Stimulated activated naive CD8-positive, alpha-beta T cell treated with anti-CD3 and anti-CD28 coated beads, Interleukin-15, Interleukin-2, amounts not matched to agents 100 ng/mL and 50 ng/mL, for 24 hours (primary cell): ENCODE measurements around the gene TRIM13.
A peak's percentile ranks its signal among the peaks of the same experiment; 100 is the strongest.
"Not testable (repeated sequence)": the region's sequence is repeated elsewhere in the genome, so short reads cannot be mapped to it uniquely, and the experiment has no call there.

ENCODE experiments used
- H3K27ac Mint-ChIP-seq: one replicate; pipeline ENCODE4 v1.8.0; 2021; ENCODE audit warnings: mild to moderate bottlenecking, mixed read lengths
- H3K27me3 Mint-ChIP-seq: one replicate; pipeline ENCODE4 v1.8.0; 2021; ENCODE audit warnings: mixed read lengths
- H3K36me3 Mint-ChIP-seq: one replicate; pipeline ENCODE4 v1.8.0; 2021; ENCODE audit warnings: low read depth, mixed read lengths
- H3K4me1 Mint-ChIP-seq: one replicate; pipeline ENCODE4 v1.8.0; 2021; ENCODE audit warnings: low read depth, mixed read lengths
- H3K4me3 Mint-ChIP-seq: one replicate; pipeline ENCODE4 v1.8.0; 2021; ENCODE audit warnings: mild to moderate bottlenecking, mixed read lengths
- H3K9me3 Mint-ChIP-seq: one replicate; pipeline ENCODE4 v1.8.0; 2021; ENCODE audit warnings: mixed read lengths

TRIM13 gene

DNA sequence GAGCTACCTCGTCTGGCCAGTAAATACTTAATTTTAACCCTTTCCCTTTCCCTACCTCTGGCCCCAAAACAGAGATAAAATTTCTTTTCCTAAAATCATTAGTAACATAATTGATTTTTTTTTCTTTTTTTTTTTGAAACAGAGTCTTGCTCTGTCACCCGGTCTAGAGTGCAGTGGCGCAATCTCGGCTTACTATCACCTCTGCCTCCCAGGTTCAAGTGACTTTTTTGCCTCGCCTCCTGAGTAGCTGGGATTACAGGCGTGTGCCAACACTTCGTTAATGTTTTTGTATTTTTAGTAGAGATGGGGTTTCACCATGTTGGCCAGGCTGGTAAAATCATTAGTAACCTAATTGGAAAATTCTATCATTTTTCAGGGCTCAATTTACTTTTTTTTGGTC lies 10.4 kb upstream of the TRIM13 start:
- H3K4me3 Mint-ChIP-seq: no peak overlapping the region
- no peaks in the 10 kb centered on the region for H3K27me3 Mint-ChIP-seq
- no peaks in the 10 kb centered on the region for H3K4me1 Mint-ChIP-seq
- no peak overlapping the region for H3K27ac Mint-ChIP-seq
- H3K36me3 Mint-ChIP-seq: peaks cover 1% of the 10 kb centered on the region
- no peaks in the 10 kb centered on the region for H3K9me3 Mint-ChIP-seq

GRCh38 chr13:49990612-49991011 lies 6.2 kb upstream of the TRIM13 start:
- H3K4me3 Mint-ChIP-seq, H3K9me3 Mint-ChIP-seq, H3K4me1 Mint-ChIP-seq, H3K27ac Mint-ChIP-seq, H3K36me3 Mint-ChIP-seq, H3K27me3 Mint-ChIP-seq: not testable (repeated sequence)

DNA sequence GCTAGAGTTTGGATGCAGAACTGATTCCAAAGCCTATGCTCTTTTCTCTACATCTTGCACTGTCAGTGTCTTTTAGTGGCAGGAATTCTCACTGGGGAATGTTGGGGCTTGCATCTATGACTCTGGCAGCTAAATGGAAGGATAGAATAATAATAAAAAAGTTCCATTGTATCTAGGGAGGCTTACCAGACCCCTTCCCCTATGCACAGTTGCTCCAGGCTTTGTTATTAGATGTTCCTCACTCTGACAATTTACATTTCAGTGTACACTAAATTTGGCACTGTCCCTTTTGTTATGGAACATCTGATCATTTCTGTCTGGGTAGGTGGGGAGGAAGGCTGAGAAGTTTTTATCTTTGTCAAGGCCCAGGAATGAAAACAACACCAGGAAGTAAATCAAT lies 3.7 kb upstream of the TRIM13 start:
- H3K27me3 Mint-ChIP-seq: no peaks in the 10 kb centered on the region
- H3K4me1 Mint-ChIP-seq: peaks cover 14% of the 10 kb centered on the region
- H3K9me3 Mint-ChIP-seq: no peaks in the 10 kb centered on the region
- no peak overlapping the region for H3K4me3 Mint-ChIP-seq
- no peak overlapping the region for H3K27ac Mint-ChIP-seq
- peaks cover 13% of the 10 kb centered on the region for H3K36me3 Mint-ChIP-seq

GRCh38 chr13:49993666-49994065 lies 3.2 kb upstream of the TRIM13 start:
- H3K36me3 Mint-ChIP-seq: peaks cover 18% of the 10 kb centered on the region
- H3K27ac Mint-ChIP-seq: no peak overlapping the region
- peaks cover 20% of the 10 kb centered on the region for H3K4me1 Mint-ChIP-seq
- H3K9me3 Mint-ChIP-seq: no peaks in the 10 kb centered on the region
- no peak overlapping the region for H3K4me3 Mint-ChIP-seq
- no peaks in the 10 kb centered on the region for H3K27me3 Mint-ChIP-seq

DNA sequence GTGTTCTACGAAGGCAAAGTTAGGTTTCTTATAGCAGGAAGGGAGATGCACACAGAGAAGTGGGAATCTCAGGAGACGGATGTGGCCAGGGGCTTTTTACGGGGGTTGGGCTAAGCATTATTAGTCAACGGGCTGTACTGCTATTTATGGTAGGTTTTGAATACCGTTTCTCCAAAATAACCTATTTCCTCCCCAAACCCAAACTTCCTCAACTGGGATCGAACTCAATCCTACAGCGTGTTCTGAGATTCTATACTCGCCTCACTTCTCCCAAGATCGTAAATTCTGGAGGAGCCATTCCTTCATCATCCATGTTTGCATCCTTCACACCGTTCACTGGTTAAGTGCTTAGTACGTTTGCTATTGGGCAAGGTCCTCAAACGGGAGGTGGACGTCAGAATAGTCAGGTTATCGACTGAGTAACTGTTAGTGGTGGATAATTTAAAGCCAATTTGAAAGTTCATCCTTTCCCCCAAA lies 1.2 kb upstream of the TRIM13 start:
- peak overlapping the region; percentile 65 for H3K27ac Mint-ChIP-seq
- no peaks in the 10 kb centered on the region for H3K27me3 Mint-ChIP-seq
- H3K9me3 Mint-ChIP-seq: no peaks in the 10 kb centered on the region
- H3K36me3 Mint-ChIP-seq: peaks cover 33% of the 10 kb centered on the region
- H3K4me1 Mint-ChIP-seq: peaks cover 40% of the 10 kb centered on the region
- H3K4me3 Mint-ChIP-seq: peak overlapping the region; percentile 80

DNA sequence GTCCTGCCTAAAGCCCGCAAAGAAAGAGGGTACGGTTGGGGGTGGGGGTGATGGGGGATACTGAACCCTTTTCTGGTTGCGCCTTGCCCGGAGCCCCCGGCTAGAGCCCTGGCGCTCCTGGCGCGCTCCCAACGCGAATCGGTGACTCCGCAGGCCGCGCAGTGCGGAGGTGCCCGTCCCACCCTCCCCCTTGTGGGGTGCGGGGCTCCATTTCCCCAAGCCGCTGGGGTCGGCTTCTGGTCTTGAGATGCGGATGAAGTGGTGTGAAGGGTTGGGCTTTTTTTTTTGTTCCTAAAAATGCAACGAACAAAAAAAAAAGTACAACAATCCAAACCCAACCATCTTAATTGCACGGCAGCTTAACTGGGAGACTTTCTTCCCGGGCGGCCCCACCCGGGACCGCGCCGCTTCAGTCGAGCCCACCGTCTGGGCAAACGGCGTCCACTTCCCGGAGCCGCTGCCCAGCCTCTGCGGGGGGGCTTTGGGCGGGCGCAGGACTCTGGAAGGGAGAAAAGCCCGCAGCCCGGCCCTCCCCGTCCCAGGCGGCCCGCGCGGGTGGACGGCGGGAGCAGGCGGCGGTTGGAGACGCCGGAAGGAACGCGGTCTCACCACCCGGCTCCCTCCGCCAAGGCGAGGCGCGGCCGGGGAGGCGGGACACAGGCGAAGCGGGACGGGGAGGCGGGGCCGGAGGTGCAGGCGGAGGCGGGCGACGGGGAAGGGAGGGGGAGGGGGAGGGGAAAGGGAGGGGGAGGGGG lies 504 bp upstream of the TRIM13 start:
- Mint-ChIP-seq H3K4me1 (peaks cover 47% of the 10 kb centered on the region), H3K27ac (peak overlapping the region; percentile 65), H3K4me3 (peak overlapping the region; percentile 80), H3K36me3 (peaks cover 40% of the 10 kb centered on the region), H3K27me3 (no peaks in the 10 kb centered on the region), H3K9me3 (no peaks in the 10 kb centered on the region)

GRCh38 chr13:49997955-49998354 lies 1.1 kb downstream of the TRIM13 start:
- H3K9me3 Mint-ChIP-seq: no peaks in the 10 kb centered on the region
- peaks cover 61% of the 10 kb centered on the region for H3K4me1 Mint-ChIP-seq
- peak overlapping the region; percentile 83 for H3K27ac Mint-ChIP-seq
- peaks cover 47% of the 10 kb centered on the region for H3K36me3 Mint-ChIP-seq
- no peaks in the 10 kb centered on the region for H3K27me3 Mint-ChIP-seq
- H3K4me3 Mint-ChIP-seq: peak overlapping the region; percentile 90

GRCh38 chr13:49998714-49999624 lies 2.1 kb downstream of the TRIM13 start:
- H3K4me3 Mint-ChIP-seq: peak overlapping the region; percentile 90
- no peaks in the 10 kb centered on the region for H3K9me3 Mint-ChIP-seq
- peak overlapping the region; percentile 83 for H3K27ac Mint-ChIP-seq
- H3K27me3 Mint-ChIP-seq: no peaks in the 10 kb centered on the region
- peaks cover 57% of the 10 kb centered on the region for H3K36me3 Mint-ChIP-seq
- H3K4me1 Mint-ChIP-seq: peaks cover 68% of the 10 kb centered on the region

DNA sequence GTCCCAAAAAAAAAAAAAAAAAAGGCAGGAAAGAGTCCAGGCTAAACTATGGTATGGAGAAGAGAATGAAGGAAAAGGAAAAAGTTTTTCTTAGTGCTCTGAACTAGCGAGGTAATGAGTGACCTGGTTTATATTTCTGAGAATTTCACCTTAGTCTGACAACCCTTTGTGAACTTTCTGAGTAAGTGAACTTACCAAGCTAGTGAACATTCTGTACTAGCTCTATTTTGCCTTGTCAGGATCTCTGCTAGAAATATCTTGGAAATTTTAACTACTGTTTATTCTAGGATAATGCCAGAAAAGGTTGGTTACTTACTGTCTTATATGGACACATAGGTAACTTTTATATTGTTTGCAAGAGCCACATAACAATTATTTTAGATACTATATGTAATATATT lies 4.4 kb downstream of the TRIM13 start:
- Mint-ChIP-seq H3K4me3 (no peak overlapping the region), H3K27ac (no peak overlapping the region), H3K27me3 (no peaks in the 10 kb centered on the region), H3K9me3 (no peaks in the 10 kb centered on the region), H3K36me3 (peaks cover 76% of the 10 kb centered on the region), H3K4me1 (peaks cover 69% of the 10 kb centered on the region)

GRCh38 chr13:50006426-50007135 lies 9.7 kb downstream of the TRIM13 start:
- peaks cover 35% of the 10 kb centered on the region for H3K4me1 Mint-ChIP-seq

DNA sequence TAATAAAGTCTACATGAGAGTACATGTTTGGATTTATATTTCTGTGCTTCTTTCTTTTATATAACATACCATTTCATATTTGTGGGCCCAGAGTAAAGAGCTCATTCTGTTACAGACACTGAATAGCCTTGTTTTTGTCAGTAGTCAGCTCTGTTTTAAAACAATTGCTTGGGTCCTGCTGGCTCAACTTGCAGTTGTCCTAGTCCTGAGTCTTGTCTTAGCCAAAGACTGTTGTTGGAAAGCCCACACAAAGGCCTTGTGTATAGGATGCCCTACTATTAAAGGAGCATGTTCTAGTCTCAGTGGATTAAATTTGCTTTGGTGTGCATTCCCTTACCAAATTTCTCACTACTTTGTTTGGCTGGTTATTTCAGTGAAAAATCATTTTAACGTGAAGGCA lies 14.6 kb downstream of the TRIM13 start:
- Mint-ChIP-seq H3K4me3 (no peak overlapping the region), H3K4me1 (peaks cover 21% of the 10 kb centered on the region), H3K36me3 (peaks cover 74% of the 10 kb centered on the region), H3K9me3 (no peaks in the 10 kb centered on the region), H3K27ac (no peak overlapping the region), H3K27me3 (no peaks in the 10 kb centered on the region)

More at GRCh38 chr13:50006426-50007135, 9.7 kb downstream of the TRIM13 start:
- Mint-ChIP-seq H3K27me3 (no peaks in the 10 kb centered on the region), H3K9me3 (no peaks in the 10 kb centered on the region), H3K4me3 (no peak overlapping the region), H3K36me3 (peaks cover 73% of the 10 kb centered on the region), H3K27ac (peak overlapping the region; percentile 18)

- H3K27me3 Mint-ChIP-seq: no peaks in the 10 kb centered on the region
- peaks cover 78% of the 10 kb centered on the region for H3K36me3 Mint-ChIP-seq
- H3K27ac Mint-ChIP-seq: no peak overlapping the region
- no peaks in the 10 kb centered on the region for H3K9me3 Mint-ChIP-seq
- no peak overlapping the region for H3K4me3 Mint-ChIP-seq
- peaks cover 21% of the 10 kb centered on the region for H3K4me1 Mint-ChIP-seq
These were observed 15.7 kb downstream of the TRIM13 start for GRCh38 chr13:50012396-50013169.

- Mint-ChIP-seq H3K27me3 (no peaks in the 10 kb centered on the region), H3K27ac (no peak overlapping the region), H3K36me3 (peaks cover 86% of the 10 kb centered on the region), H3K4me1 (peaks cover 25% of the 10 kb centered on the region), H3K4me3 (no peak overlapping the region), H3K9me3 (peaks cover 4% of the 10 kb centered on the region)
These were observed 17.5 kb downstream of the TRIM13 start for GRCh38 chr13:50014386-50014785.

DNA sequence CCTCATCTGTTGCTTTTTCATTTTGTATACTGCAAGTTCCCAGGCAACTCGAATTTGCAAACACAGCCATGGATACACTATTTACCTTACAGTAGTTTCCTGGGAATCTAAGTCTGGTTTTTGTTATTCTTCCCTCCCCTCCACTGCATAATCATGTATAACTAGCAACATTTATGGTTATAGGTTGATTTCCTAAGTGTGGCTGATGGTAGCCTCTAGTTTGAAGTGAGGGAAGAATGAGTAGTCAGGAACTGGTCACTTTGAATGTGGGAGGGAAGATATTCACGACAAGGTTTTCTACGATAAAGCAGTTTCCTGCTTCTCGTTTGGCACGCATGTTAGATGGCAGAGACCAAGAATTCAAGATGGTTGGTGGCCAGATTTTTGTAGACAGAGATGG lies 18.4 kb downstream of the TRIM13 start, which contains the start of gene KCNRG:
Gene KCNRG (plus strand): TSS at position 187 of the 400 bp plus-strand sequence. CDS start 50 bp downstream, at position 237.
- Mint-ChIP-seq H3K27me3 (no peaks in the 10 kb centered on the region), H3K27ac (no peak within 1 kb of the TSS), H3K9me3 (peaks cover 4% of the 10 kb centered on the region), H3K36me3 (peaks cover 86% of the 10 kb centered on the region), H3K4me3 (no peak within 1 kb of the TSS), H3K4me1 (peaks cover 24% of the 10 kb centered on the region)
